A549 treated with DMSO at 1 μM for 4 hours (cell line): ENCODE measurements around the gene FAM107B. TPM values are rescaled to one million over a fixed set of nuclear protein-coding genes. Genes with fewer than 3 reads are reported as not detected.

ENCODE experiments used
- total RNA-seq: library from RNA; stranded (reverse); fragments of 200-300 nt; extraction: Qiagen RNA extraction; gene quantifications from 5 replicates; pipeline ENCODE4 v1.2.3, GENCODE V29; 2022; ENCODE audit warnings: low read depth

The FAM107B gene
- 148 to 213 TPM (median 180 TPM) in 5 replicates for total RNA-seq

DNA sequence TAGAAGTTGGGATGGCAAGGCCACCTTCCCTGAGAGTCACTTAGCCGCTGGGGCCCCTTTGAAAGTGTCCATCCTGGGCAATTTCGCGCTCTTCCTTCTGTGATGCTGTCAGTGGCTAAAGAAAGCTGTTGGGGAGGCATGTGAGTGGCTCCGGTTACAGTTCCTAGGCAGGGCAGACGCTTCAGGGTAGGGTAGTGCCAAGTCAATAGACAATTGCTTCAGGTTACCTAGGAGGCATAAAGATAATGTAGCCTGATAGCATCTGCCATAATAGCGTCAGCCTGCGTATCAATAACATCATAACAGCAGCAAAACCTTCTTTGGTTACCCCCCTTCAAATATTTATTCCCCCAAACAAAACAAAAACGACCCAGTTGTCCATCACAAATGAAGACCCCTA, at the start of gene FAM107B:
Gene FAM107B, minus strand, starts transcription at position 101 of the 400 bp plus-strand sequence. CDS start 234 bp downstream, outside the sequence.

Other genes with a start within 250 kb of the FAM107B start
- gene CDNF, start 63.1 kb upstream of the FAM107B start, total RNA-seq: 0.85 to 1.6 TPM (median 0.97 TPM) in 5 replicates
- 43.5 to 53.5 TPM (median 49.2 TPM) in 5 replicates for gene HSPA14, start 63.4 kb upstream of the FAM107B start, total RNA-seq
- gene MSANTD7, start 63.4 kb upstream of the FAM107B start, total RNA-seq: 12.4 to 17.3 TPM (median 13.0 TPM) in 5 replicates
- 20.5 to 24.8 TPM (median 22.4 TPM) in 5 replicates for gene SUV39H2, start 104.0 kb upstream of the FAM107B start, total RNA-seq
- gene DCLRE1C, start 179.2 kb upstream of the FAM107B start, total RNA-seq: 4.4 to 6.5 TPM (median 6.2 TPM) in 5 replicates
- gene MEIG1, start 184.5 kb upstream of the FAM107B start, total RNA-seq: 0.65 to 0.93 TPM (median 0.73 TPM) in 4 of 5 replicates, not detected in the other